Skeletal muscle satellite cell (primary cell): Measurements from ENCODE around the gene DLG3. TPM values are rescaled to one million over a fixed set of nuclear protein-coding genes. Genes with fewer than 3 reads are reported as not detected.
"Not testable (repeated sequence)": the region's sequence is repeated elsewhere in the genome, so short reads cannot be mapped to it uniquely, and the experiment has no call there.

Experiments
- H3K27me3 ChIP-seq: 2 replicates; pipeline ENCODE4 v1.7.0; 2013; ENCODE audit warnings: low read length; ENCODE audit not compliant: control insufficient read depth, insufficient read depth
- H3K36me3 ChIP-seq: 2 replicates; pipeline ENCODE4 v1.7.0; 2013; ENCODE audit warnings: mild to moderate bottlenecking, control low read depth, low read length; ENCODE audit not compliant: insufficient read depth
- H3K4me1 ChIP-seq: 2 replicates; pipeline ENCODE4 v1.7.0; 2013; ENCODE audit warnings: low read length; ENCODE audit not compliant: control insufficient read depth, insufficient read depth
- H3K4me2 ChIP-seq: 2 replicates; pipeline ENCODE4 v1.7.0; 2013; ENCODE audit warnings: mild to moderate bottlenecking, low read length
- H3K4me3 ChIP-seq: 2 replicates; pipeline ENCODE4 v1.7.0; 2013; ENCODE audit warnings: low read length
- H3K9ac ChIP-seq: 2 replicates; pipeline ENCODE4 v1.7.0; 2013; ENCODE audit warnings: mild to moderate bottlenecking, low read depth, low read length, moderate library complexity
- H3K9me3 ChIP-seq: replicated peaks from 2 replicates; pipeline ENCODE4 v1.7.0; 2013; ENCODE audit warnings: mild to moderate bottlenecking, control low read depth, low read length
- total RNA-seq: library from RNA; depleted of rRNA; stranded (reverse); fragments of >200 nt; gene quantifications from 2 replicates; pipeline ENCODE4 v1.2.3, GENCODE V29; 2012; rRNA removed

Gene DLG3
- 1.0 and 1.3 TPM in 2 replicates for total RNA-seq

DNA sequence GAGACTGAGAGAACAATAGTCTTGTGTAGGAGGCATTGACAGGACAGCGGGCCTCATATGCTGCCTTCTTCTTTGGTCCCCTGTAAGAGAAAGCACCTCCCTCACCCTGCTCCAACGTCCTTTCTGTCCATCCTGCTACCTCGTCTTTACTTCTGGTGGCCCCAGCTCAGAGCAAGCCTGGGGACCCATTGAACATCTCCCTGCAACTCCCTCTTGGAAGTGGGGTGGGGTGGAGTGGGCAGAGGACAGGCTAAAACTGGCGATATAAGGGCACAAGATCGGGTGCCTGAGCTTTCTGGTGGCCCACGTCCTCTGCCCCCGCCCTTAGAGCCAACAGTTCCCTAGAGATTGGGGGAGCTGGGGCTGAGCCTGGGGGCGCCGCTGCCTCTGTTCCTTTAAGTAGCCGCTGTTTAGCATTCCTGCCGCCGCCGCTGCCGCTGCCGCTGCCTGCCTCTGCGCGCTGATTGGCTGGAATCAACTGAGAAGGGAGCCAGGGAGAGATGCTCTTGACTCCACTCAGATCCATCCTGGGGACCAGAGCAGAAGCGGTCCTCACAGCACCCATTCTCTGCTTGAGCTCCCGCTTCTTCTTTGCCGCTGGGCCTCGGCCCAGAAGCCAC, at the start of gene DLG3:
TSS of gene DLG3 (plus strand) at position 510 of the 620 bp plus-strand sequence. CDS start 367 bp downstream, outside the sequence.
- Histone ChIP-seq H3K9ac (no peak within 1 kb of the TSS), H3K9me3 (no peaks in the 10 kb centered on the region), H3K4me1 (peaks cover under 1% of the 10 kb centered on the region), H3K4me3 (peak within 1 kb of the TSS; percentile 49), H3K36me3 (no peaks in the 10 kb centered on the region), H3K4me2 (peak within 1 kb of the TSS; percentile 65), H3K27me3 (peaks cover 32% of the 10 kb centered on the region)

DNA sequence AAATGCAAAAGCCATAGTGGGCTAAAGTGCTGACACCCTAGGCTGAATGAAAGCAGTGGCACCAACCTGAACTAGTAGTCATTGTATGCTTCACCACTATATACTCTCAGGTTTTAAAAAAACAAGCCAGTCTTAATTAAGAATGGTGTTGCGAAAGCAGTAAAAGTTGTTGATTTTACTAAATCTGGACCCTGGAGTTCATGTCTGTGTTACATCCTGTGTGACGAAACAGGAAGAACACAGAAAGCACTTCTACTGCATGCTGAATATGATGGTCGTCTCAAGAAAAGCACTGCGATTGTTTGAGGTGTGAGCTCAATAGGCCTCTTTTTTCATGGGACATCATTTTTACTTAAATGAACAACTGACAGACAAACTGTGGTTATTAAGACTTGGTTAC, 45.7 kb upstream of the DLG3 start:
- Histone ChIP-seq H3K36me3 (peaks cover 3% of the 10 kb centered on the region), H3K4me3 (no peak overlapping the region), H3K4me1 (peaks cover 4% of the 10 kb centered on the region), H3K9ac (no peak overlapping the region), H3K27me3 (no peaks in the 10 kb centered on the region), H3K9me3 (no peaks in the 10 kb centered on the region), H3K4me2 (no peak overlapping the region)

DNA sequence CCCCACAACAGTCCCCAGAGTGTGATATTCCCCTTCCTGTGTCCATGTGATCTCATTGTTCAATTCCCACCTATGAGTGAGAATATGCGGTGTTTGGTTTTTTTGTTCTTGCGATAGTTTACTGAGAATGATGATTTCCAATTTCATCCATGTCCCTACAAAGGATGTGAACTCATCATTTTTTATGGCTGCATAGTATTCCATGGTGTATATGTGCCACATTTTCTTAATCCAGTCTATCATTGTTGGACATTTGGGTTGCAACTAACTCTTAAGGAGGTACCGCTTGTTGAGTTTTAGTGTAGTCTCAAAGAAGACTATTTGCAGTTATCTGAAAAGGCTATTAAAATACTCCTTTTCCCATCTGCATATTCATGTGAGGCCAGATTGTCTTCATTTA, 44.5 kb upstream of the DLG3 start:
- H3K36me3 ChIP-seq, H3K9ac ChIP-seq, H3K9me3 ChIP-seq, H3K4me3 ChIP-seq, H3K4me1 ChIP-seq, H3K27me3 ChIP-seq, H3K4me2 ChIP-seq: not testable (repeated sequence)

DNA sequence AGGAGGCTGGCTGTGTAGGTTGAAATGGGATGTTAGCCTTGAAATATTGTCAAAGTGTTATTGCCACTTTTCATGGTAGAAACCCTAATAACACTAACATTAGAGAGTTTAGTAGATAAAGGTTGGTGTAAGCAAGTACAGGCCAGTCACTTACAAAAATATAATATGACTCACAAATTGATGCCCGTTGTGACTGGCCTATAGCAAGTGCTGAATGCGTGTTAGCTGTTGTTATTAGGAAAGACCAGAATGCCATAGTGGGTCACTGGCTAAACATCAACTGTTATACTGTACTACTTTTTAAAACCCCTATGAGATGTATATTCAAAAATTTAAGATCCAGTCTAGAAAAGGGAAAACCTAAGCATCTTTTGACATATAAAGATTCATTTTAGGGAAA, 41.9 kb upstream of the DLG3 start:
- Histone ChIP-seq H3K27me3 (no peaks in the 10 kb centered on the region), H3K4me3 (no peak overlapping the region), H3K4me1 (peaks cover 4% of the 10 kb centered on the region), H3K4me2 (no peak overlapping the region), H3K9ac (no peak overlapping the region), H3K36me3 (no peaks in the 10 kb centered on the region), H3K9me3 (no peaks in the 10 kb centered on the region)

DNA sequence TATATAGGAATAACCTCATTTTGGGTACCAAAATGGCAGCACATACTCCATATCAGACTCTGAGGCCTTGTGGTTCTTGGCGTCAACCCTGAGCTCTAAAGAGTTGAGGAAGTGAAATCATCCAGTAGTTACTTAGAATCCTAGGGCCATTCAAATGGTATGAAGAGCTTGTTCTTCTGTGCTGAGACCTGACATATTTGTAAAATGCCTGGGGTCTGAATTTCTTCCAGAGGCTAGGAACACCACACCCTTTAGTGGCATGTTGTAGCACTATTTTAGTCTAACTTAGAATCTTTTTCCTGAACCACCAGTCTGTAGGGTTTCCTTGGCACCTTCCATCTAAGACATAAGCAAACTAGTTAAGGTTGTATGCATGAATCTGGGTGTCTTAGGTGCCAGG, 39.6 kb upstream of the DLG3 start:
- Histone ChIP-seq H3K27me3 (no peaks in the 10 kb centered on the region), H3K4me2 (no peak overlapping the region), H3K4me3 (no peak overlapping the region), H3K9me3 (no peaks in the 10 kb centered on the region), H3K4me1 (no peaks in the 10 kb centered on the region), H3K9ac (no peak overlapping the region), H3K36me3 (no peaks in the 10 kb centered on the region)

DNA sequence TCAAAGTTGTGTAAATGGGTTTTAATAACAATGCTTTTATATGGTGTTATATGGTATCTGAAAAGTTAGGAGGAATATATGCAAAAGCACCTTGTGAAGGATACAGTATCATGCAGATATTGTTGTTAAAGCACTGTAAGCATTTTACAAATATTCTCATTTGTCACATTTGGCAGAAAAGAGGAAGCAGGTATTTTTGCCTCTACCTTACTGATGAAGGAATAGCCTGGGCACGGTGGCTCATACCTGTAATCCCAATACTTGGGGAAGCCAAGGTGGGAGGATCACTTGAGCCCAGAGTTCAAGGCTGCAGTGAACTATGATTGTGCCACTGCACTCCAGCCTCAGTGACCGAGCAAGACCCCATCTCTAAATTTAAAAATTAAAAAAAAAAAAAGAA, 33.7 kb upstream of the DLG3 start:
- H3K36me3 ChIP-seq, result no peaks in the 10 kb centered on the region
- no peak overlapping the region for H3K4me3 ChIP-seq
- no peaks in the 10 kb centered on the region for H3K27me3 ChIP-seq
- H3K4me1 ChIP-seq, result no peaks in the 10 kb centered on the region
- H3K9me3 ChIP-seq, result no peaks in the 10 kb centered on the region
- no peak overlapping the region for H3K4me2 ChIP-seq
- H3K9ac ChIP-seq, result no peak overlapping the region

DNA sequence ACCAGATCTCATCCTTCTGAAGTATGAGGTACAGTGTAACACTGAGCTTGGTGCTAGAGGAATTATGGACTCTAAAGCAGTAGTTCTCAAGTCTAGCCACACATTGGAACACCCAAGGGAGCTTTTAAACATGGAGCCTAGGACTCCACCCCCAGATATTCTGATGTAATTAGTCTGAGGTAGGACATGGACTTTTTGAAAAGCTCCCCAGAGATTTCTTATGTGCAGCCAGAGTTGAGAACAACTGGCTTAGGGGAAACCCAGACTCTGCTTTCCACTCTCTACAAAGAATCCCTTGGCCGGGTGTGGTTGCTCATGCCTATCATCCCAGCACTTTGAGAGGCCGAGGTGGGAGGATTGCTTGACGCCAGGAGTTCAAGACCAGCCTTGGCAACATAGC, 33.2 kb upstream of the DLG3 start:
- H3K27me3 ChIP-seq, result no peaks in the 10 kb centered on the region
- no peaks in the 10 kb centered on the region for H3K36me3 ChIP-seq
- H3K4me3 ChIP-seq, result no peak overlapping the region
- no peak overlapping the region for H3K4me2 ChIP-seq
- H3K9ac ChIP-seq, result no peak overlapping the region
- H3K9me3 ChIP-seq, result no peaks in the 10 kb centered on the region
- no peaks in the 10 kb centered on the region for H3K4me1 ChIP-seq

DNA sequence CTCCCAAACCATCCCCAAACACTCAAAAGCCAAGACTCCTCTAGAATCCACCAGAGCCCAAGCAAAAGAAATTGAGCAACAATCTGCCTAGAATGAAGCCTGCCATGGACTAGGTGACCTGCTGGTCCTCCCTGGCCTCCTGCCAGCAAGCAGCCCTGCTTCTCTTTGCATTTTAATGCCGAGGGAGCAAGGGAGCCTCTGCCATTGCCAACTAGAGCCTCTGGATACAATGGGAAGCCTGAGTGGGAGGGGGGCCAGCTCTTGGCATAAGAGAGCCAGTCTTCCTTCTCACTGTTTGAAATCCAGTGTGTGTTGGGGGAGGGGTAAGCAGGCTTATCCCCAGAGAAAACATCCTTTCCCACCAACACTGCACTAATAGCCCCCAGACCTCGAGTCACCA, 23.0 kb upstream of the DLG3 start:
- H3K4me2 ChIP-seq, result no peak overlapping the region
- H3K9me3 ChIP-seq, result no peaks in the 10 kb centered on the region
- H3K4me1 ChIP-seq, result no peaks in the 10 kb centered on the region
- no peaks in the 10 kb centered on the region for H3K27me3 ChIP-seq
- no peak overlapping the region for H3K4me3 ChIP-seq
- no peak overlapping the region for H3K9ac ChIP-seq
- no peaks in the 10 kb centered on the region for H3K36me3 ChIP-seq

DNA sequence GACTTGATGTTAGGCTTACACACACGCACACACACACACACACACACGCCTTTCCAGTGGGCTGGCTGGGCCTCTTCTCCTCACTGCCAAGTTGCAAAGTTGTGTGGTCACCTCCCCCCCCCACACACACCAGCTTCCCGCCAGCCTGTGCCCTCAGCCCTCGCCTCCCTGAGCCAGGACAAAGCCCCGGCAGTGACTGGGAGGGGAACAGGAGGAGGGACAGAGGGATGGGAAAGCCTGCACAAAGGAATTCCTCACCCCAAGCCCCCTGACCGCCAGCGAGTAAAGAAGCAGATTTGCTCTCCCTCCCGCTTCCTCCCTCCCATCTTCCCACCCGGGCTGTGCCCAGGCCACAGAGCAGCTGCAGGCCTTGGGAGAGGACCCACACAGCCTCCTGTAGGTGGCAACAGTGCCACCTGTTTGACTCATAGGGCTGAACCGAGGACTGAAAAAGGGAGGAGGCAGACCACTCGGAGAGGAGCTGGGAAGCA, 21.7 kb upstream of the DLG3 start, which contains the start of gene GDPD2:
TSS of gene GDPD2 (plus strand) at position 464 of the 491 bp plus-strand sequence. CDS start 1,671 bp downstream, outside the sequence.
- Histone ChIP-seq H3K4me1 (no peaks in the 10 kb centered on the region), H3K36me3 (no peaks in the 10 kb centered on the region), H3K27me3 (no peaks in the 10 kb centered on the region), H3K9ac (no peak within 1 kb of the TSS), H3K4me2 (no peak within 1 kb of the TSS), H3K4me3 (no peak within 1 kb of the TSS), H3K9me3 (no peaks in the 10 kb centered on the region)

DNA sequence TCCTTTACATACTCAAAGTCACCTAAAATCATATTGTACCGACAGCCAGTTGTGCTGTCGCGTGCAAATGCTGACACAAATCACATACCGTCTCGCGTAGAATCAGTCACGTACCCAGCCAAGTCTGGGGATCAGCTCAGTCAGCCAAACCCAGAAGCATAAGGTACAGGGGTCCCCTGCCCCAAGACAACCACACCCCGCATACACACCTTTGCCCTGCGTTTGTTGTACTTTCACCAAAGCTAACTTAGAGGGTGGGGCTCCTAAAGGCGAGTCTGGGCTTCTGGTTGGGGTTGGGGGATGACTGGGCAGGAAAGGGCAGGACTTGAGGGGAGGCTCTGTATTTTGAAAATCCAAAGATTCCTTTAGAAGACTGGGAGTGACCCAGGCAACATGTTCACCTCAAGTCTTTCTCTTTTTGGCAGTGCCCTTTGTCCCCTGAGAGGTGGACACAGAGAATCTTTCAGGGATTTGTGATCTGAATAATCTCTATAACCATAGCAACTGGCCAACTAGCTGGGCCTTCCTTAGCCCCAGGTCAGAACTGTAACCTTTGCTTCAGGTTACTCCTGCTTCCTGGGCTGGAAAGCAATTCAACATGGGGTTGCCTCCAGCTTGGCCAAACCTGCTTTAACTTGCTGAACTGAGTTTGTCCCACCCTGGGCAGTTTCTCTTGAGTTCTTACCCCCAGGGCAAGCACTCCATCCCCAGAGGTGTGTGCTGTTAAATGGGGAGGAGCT, 20.5 kb upstream of the DLG3 start:
- H3K9ac ChIP-seq, result no peak overlapping the region
- no peak overlapping the region for H3K4me3 ChIP-seq
- no peaks in the 10 kb centered on the region for H3K4me1 ChIP-seq
- H3K4me2 ChIP-seq, result no peak overlapping the region
- no peaks in the 10 kb centered on the region for H3K9me3 ChIP-seq
- no peaks in the 10 kb centered on the region for H3K36me3 ChIP-seq
- H3K27me3 ChIP-seq, result no peaks in the 10 kb centered on the region

DNA sequence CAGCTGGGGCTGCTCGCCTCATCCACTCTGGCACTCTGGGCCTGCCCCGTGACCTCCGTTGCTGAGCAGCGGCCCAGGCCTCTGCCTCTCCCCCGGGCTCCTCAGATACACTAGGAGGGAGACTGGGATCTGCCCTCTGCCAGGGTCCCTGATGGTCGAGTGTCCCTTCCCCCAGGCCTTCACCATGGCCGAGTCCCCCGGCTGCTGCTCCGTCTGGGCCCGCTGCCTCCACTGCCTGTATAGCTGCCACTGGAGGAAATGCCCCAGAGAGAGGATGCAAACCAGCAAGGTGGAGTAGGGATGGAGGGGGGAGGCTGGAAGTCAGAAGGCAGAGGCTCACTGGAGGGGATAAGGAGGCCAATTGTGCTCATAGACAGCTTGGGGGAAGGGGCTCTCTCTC, 19.8 kb upstream of the DLG3 start:
- Histone ChIP-seq H3K27me3 (no peaks in the 10 kb centered on the region), H3K4me3 (no peak overlapping the region), H3K36me3 (no peaks in the 10 kb centered on the region), H3K9ac (no peak overlapping the region), H3K4me1 (no peaks in the 10 kb centered on the region), H3K9me3 (no peaks in the 10 kb centered on the region), H3K4me2 (no peak overlapping the region)
